HG02610 (cell line): ENCODE results near the gene CLDN15.
"Not testable (repeated sequence)": the region's sequence is repeated elsewhere in the genome, so short reads cannot be mapped to it uniquely, and the experiment has no call there.

ENCODE experiments used
- ATAC-seq: cut with Tn5 transposase; IDR thresholded peaks from one replicate; pipeline ENCODE4 v1.9.1; 2021; ENCODE audit warnings: mild to moderate bottlenecking, moderate library complexity; ENCODE audit not compliant: unreplicated experiment

CLDN15 gene

GRCh38 chr7:101200504-101200861 is 37.1 kb downstream of the CLDN15 start:
- no peak for ATAC-seq

- not testable (repeated sequence) for ATAC-seq
These were observed 38.1 kb downstream of the CLDN15 start for GRCh38 chr7:101199522-101199921.

GRCh38 chr7:101198476-101198875 is 39.1 kb downstream of the CLDN15 start:
- ATAC-seq: no peak

- no peak for ATAC-seq
These were observed 39.6 kb downstream of the CLDN15 start for GRCh38 chr7:101197991-101198390.

- ATAC-seq: no peak
These were observed 41.7 kb downstream of the CLDN15 start for GRCh38 chr7:101195884-101196283.

- ATAC-seq: no peak
These were observed 48.5 kb downstream of the CLDN15 start for GRCh38 chr7:101189109-101189508.

GRCh38 chr7:101186844-101187428 is 50.7 kb downstream of the CLDN15 start:
- ATAC-seq: no peak

GRCh38 chr7:101186194-101186593 is 51.4 kb downstream of the CLDN15 start:
- no peak for ATAC-seq

GRCh38 chr7:101185258-101185839 is 52.3 kb downstream of the CLDN15 start:
- no peak for ATAC-seq
